HepG2 (cell line): ENCODE results near the gene SLC11A1. TPM values are rescaled to one million over a fixed set of nuclear protein-coding genes. Genes with fewer than 3 reads are reported as not detected.

Experiments
- ATF5 ChIP-seq: sonication (generic); formaldehyde crosslinking; IDR thresholded peaks from 2 replicates; pipeline ENCODE4 v1.4.0; 2020; ENCODE audit warnings: mild to moderate bottlenecking, low read depth, missing genetic modification reagents
- CEBPG ChIP-seq: IDR thresholded peaks from 2 replicates; pipeline ENCODE4 v1.6.1; 2016
- DZIP1 ChIP-seq: sonication (generic); formaldehyde crosslinking; IDR thresholded peaks from 2 replicates; pipeline ENCODE4 v1.5.0; 2020; ENCODE audit warnings: mild to moderate bottlenecking, missing genetic modification reagents
- GABPA ChIP-seq, 2 experiments: IDR thresholded peaks; 2 replicates each; pipeline ENCODE4 v1.6.1; 2011 to 2016; ENCODE audit warnings: low read depth in 2 of 2, low read length in 1 of 2, missing biosample characterization in 1 of 2, missing genetic modification characterization in 1 of 2
- LCORL ChIP-seq, 2 experiments: fragments of 450-650 bp in 1 of 2; sonication (generic) in 1 of 2; formaldehyde crosslinking in 1 of 2; IDR thresholded peaks; 2 replicates each; pipeline versions ENCODE4 v1.5.0 to v1.6.1; 2017 to 2020; ENCODE audit warnings: antibody characterized with exemption in 1 of 2, missing genetic modification reagents in 1 of 2
- MYPOP ChIP-seq: sonication (generic); formaldehyde crosslinking; IDR thresholded peaks from 2 replicates; pipeline ENCODE4 v1.8.1; 2023; ENCODE audit warnings: mild to moderate bottlenecking, moderate library complexity, missing genetic modification reagents
- NRL ChIP-seq: sonication (generic); formaldehyde crosslinking; IDR thresholded peaks from 2 replicates; pipeline ENCODE4 v1.5.0; 2020; ENCODE audit warnings: missing genetic modification reagents, mild to moderate bottlenecking, moderate library complexity, borderline replicate concordance
- PPARG ChIP-seq: conservative IDR thresholded peaks from 2 replicates; pipeline ENCODE4 v1.6.1; 2016; ENCODE audit warnings: missing biosample characterization, missing genetic modification reagents
- RARG ChIP-seq: sonication (generic); formaldehyde crosslinking; IDR thresholded peaks from 2 replicates; pipeline ENCODE4 v1.4.0; 2020; ENCODE audit warnings: low read depth, mild to moderate bottlenecking, missing genetic modification reagents
- SPEN ChIP-seq: sonication (generic); formaldehyde crosslinking; IDR thresholded peaks from 2 replicates; pipeline ENCODE4 v1.5.1; 2020; ENCODE audit warnings: low read depth, mild to moderate bottlenecking, missing genetic modification reagents
- TEAD3 ChIP-seq: optimal IDR thresholded peaks from 2 replicates; pipeline ENCODE3; 2016; ENCODE audit warnings: borderline replicate concordance
- WIZ ChIP-seq: sonication (generic); formaldehyde crosslinking; IDR thresholded peaks from 2 replicates; pipeline ENCODE4 v1.5.1; 2020; ENCODE audit warnings: mild to moderate bottlenecking, missing genetic modification reagents
- ZBTB10 ChIP-seq: sonication (generic); formaldehyde crosslinking; IDR thresholded peaks from 2 replicates; pipeline ENCODE4 v1.4.0; 2020; ENCODE audit warnings: missing genetic modification reagents, borderline replicate concordance
- ZBTB25 ChIP-seq: IDR thresholded peaks from 2 replicates; pipeline ENCODE4 v1.6.1; 2018; ENCODE audit warnings: missing genetic modification reagents
- ZNF18 ChIP-seq: sonication (generic); formaldehyde crosslinking; IDR thresholded peaks from 2 replicates; pipeline ENCODE4 v1.8.0; 2022; ENCODE audit warnings: mild to moderate bottlenecking, missing genetic modification reagents; ENCODE audit not compliant: insufficient replicate concordance
- ZNF251 ChIP-seq: sonication (generic); formaldehyde crosslinking; IDR thresholded peaks from 2 replicates; pipeline ENCODE4 v1.9.0; 2021; ENCODE audit warnings: mild to moderate bottlenecking, missing genetic modification reagents
- ZNF615 ChIP-seq: sonication (generic); formaldehyde crosslinking; IDR thresholded peaks from 2 replicates; pipeline ENCODE4 v1.5.0; 2020; ENCODE audit warnings: mild to moderate bottlenecking, missing genetic modification reagents, borderline replicate concordance
- ZNF7 ChIP-seq: IDR thresholded peaks from 2 replicates; pipeline ENCODE4 v1.6.1; 2016; ENCODE audit warnings: missing biosample characterization, missing genetic modification reagents
- polyA plus RNA-seq, 8 experiments: library from polyadenylated mRNA; depleted of rRNA in 3 of 8; stranded (reverse) in 7 of 8; unstranded in 1 of 8; fragments of >200 nt; fragmentation: Illumina TruSeq in 4 of 8; extraction: Trizol in 4 of 8; gene quantifications; 2 replicates each; pipeline versions ENCODE4 v1.2.1 to v1.2.3, GENCODE V29; 2011 to 2016; ENCODE audit warnings: low read depth in 4 of 8, missing spikeins in 1 of 8, mixed read lengths in 1 of 8; ENCODE audit not compliant: insufficient read depth in 1 of 8
- total RNA-seq, 5 experiments: library from RNA; depleted of rRNA; stranded (reverse); fragments of >200 nt; fragmentation: Illumina TruSeq; extraction: Trizol; gene quantifications; 2 replicates each; pipeline ENCODE4 v1.2.3, GENCODE V29; 2016; ENCODE audit warnings: low read depth in 1 of 5

The SLC11A1 gene
- total and polyA plus RNA-seq, 2 of the 13 experiments (the other 11 are each of a cell fraction or from before 2014, with no cell fraction given), result 0.33 to 2.3 TPM

GRCh38 chr2:218389333-218390150 lies 7.5 kb downstream of the SLC11A1 start (continued):
- TF ChIP-seq LCORL (IDR thresholded peaks at IDR 0.05), result no peak
- TF ChIP-seq LCORL (CRISPR knock-in tag; IDR thresholded peaks at IDR 0.05), result no peak
- 0 out of 2 replicates have a peak, but pooled peaks have one; percentile 12 for TF ChIP-seq ZBTB25 (CRISPR knock-in tag)
- TF ChIP-seq ZBTB10 (CRISPR knock-in tag), result no peak
- no peak for TF ChIP-seq SPEN (CRISPR knock-in tag)
- TF ChIP-seq MYPOP (CRISPR knock-in tag), result no peak
- no peak for TF ChIP-seq ATF5 (CRISPR knock-in tag)
- TF ChIP-seq ZNF615 (CRISPR knock-in tag), result no peak
- TF ChIP-seq RARG (CRISPR knock-in tag), result no peak
- 0 out of 2 replicates have a peak, but pooled peaks have one; percentile 53 for TF ChIP-seq NRL (CRISPR knock-in tag)
- 0 out of 2 replicates have a peak, but pooled peaks have one; percentile 36 for TF ChIP-seq PPARG (CRISPR knock-in tag)
- TF ChIP-seq DZIP1 (CRISPR knock-in tag), result no peak
- TF ChIP-seq GABPA (IDR thresholded peaks at IDR 0.05; ENCODE audit: low read depth, low read length), result no peak
- TF ChIP-seq GABPA (CRISPR knock-in tag; IDR thresholded peaks at IDR 0.05; ENCODE audit: low read depth), result 0 out of 2 replicates have a peak, but pooled peaks have one; percentile 37
- no peak for TF ChIP-seq TEAD3 (CRISPR knock-in tag)
- TF ChIP-seq ZNF7, result no peak
- TF ChIP-seq WIZ (CRISPR knock-in tag), result no peak
- no peak for TF ChIP-seq ZNF251 (CRISPR knock-in tag)
- TF ChIP-seq CEBPG (CRISPR knock-in tag), result 0 out of 2 replicates have a peak, but pooled peaks have one; percentile 4
- TF ChIP-seq ZNF18 (CRISPR knock-in tag), result no peak
